Neural cell (in vitro differentiated cells): ENCODE measurements around the gene NPHP4. TPM values are rescaled to one million over a fixed set of nuclear protein-coding genes. Genes with fewer than 3 reads are reported as not detected.

Experiments used
- H2AFZ ChIP-seq: fragments of 200-600, 300-800 bp; sonication (generic), shearing (Covaris generic); 2 replicates; pipeline ENCODE4 v1.6.0; 2014; ENCODE audit warnings: low read depth, mild to moderate bottlenecking, antibody characterized with exemption, low read length, moderate library complexity
- H3F3A ChIP-seq: fragments of 200-600 bp; shearing (Covaris generic); 2 replicates; pipeline ENCODE4 v1.6.1; 2016; ENCODE audit warnings: mild to moderate bottlenecking, moderate library complexity, mixed read lengths, antibody characterized with exemption, low read length; ENCODE audit not compliant: insufficient read depth, poor library complexity, severe bottlenecking
- H3K27ac ChIP-seq: fragments of 200-600, 300-800 bp; sonication (generic), shearing (Covaris generic); 2 replicates; pipeline ENCODE4 v1.5.1; 2014; ENCODE audit warnings: mild to moderate bottlenecking, low read length, moderate library complexity
- H3K27me3 ChIP-seq: fragments of 300-800, 200-600 bp; sonication (generic), shearing (Covaris generic); 2 replicates; pipeline ENCODE4 v1.6.0; 2014; ENCODE audit warnings: mild to moderate bottlenecking, low read depth, low read length, moderate library complexity; ENCODE audit not compliant: insufficient read depth
- H3K36me3 ChIP-seq: fragments of 300-800, 200-600 bp; sonication (generic), shearing (Covaris generic); 2 replicates; pipeline ENCODE4 v1.5.1; 2014; ENCODE audit warnings: mild to moderate bottlenecking, antibody characterized with exemption, low read length, moderate library complexity; ENCODE audit not compliant: insufficient read depth
- H3K4me2 ChIP-seq: fragments of 300-800, 200-600 bp; sonication (generic), shearing (Covaris generic); 2 replicates; pipeline ENCODE4 v1.6.0; 2014; ENCODE audit warnings: mild to moderate bottlenecking, low read length
- H3K4me3 ChIP-seq: fragments of 300-800, 200-600 bp; sonication (generic), shearing (Covaris generic); 2 replicates; pipeline ENCODE4 v1.5.1; 2014; ENCODE audit warnings: mild to moderate bottlenecking, low read length, moderate library complexity
- H3K79me2 ChIP-seq: fragments of 200-600 bp; shearing (Covaris generic); replicated peaks from 2 replicates; pipeline ENCODE4 v1.6.0; 2014; ENCODE audit warnings: mild to moderate bottlenecking, low read length, moderate library complexity; ENCODE audit not compliant: insufficient read depth
- H3K9ac ChIP-seq: fragments of 300-800, 200-600 bp; sonication (generic), shearing (Covaris generic); 2 replicates; pipeline ENCODE4 v1.6.1; 2016; ENCODE audit warnings: mild to moderate bottlenecking, low read length, mixed read lengths
- H3K9me2 ChIP-seq: fragments of 200-600 bp; shearing (Covaris generic); 2 replicates; pipeline ENCODE4 v1.6.1; 2016; ENCODE audit warnings: mild to moderate bottlenecking, low read length, mixed read lengths; ENCODE audit not compliant: insufficient read depth
- H3K9me3 ChIP-seq: fragments of 200-600, 300-800 bp; sonication (generic), shearing (Covaris generic); 2 replicates; pipeline ENCODE4 v1.6.1; 2016; ENCODE audit warnings: mild to moderate bottlenecking, mixed run types, low read length, moderate library complexity, mixed read lengths
- H4K20me1 ChIP-seq: fragments of 200-600 bp; shearing (Covaris generic); 2 replicates; pipeline ENCODE4 v1.6.1; 2016; ENCODE audit warnings: mild to moderate bottlenecking, mixed run types; ENCODE audit not compliant: insufficient read depth
- CTCF ChIP-seq: fragments of 450-650 bp; IDR thresholded peaks from 2 replicates; pipeline ENCODE4 v1.5.1; 2014; ENCODE audit warnings: antibody characterized with exemption, mild to moderate bottlenecking, moderate library complexity; ENCODE audit not compliant: poor library complexity, severe bottlenecking
- EP300 ChIP-seq: fragments of 450-650 bp; conservative IDR thresholded peaks from 2 replicates; pipeline ENCODE4 v1.6.1; 2014; ENCODE audit warnings: antibody characterized with exemption, mild to moderate bottlenecking, moderate library complexity; ENCODE audit not compliant: poor library complexity, severe bottlenecking
- EZH2 ChIP-seq: fragments of 200-600, 300-800 bp; shearing (Covaris generic), sonication (generic); IDR thresholded peaks from 2 replicates; pipeline ENCODE4 v1.6.1; 2014; ENCODE audit warnings: antibody characterized with exemption, low read length, borderline replicate concordance, mild to moderate bottlenecking; ENCODE audit not compliant: insufficient read depth, poor library complexity, severe bottlenecking
- MXI1 ChIP-seq: fragments of 450-650 bp; conservative IDR thresholded peaks from 2 replicates; pipeline ENCODE4 v1.6.1; 2014; ENCODE audit warnings: antibody characterized with exemption, mild to moderate bottlenecking; ENCODE audit not compliant: poor library complexity, severe bottlenecking
- POLR2AphosphoS5 ChIP-seq: IDR thresholded peaks from 2 replicates; pipeline ENCODE4 v1.6.1; 2012
- RAD21 ChIP-seq: fragments of 450-650 bp; conservative IDR thresholded peaks from 2 replicates; pipeline ENCODE4 v1.6.1; 2014; ENCODE audit warnings: antibody characterized with exemption, mild to moderate bottlenecking, moderate library complexity
- REST ChIP-seq: IDR thresholded peaks from 2 replicates; pipeline ENCODE4 v1.6.1; 2012; ENCODE audit warnings: borderline replicate concordance
- SMC3 ChIP-seq: fragments of 450-650 bp; conservative IDR thresholded peaks from 2 replicates; pipeline ENCODE4 v1.6.1; 2014; ENCODE audit warnings: antibody characterized with exemption, mild to moderate bottlenecking, moderate library complexity; ENCODE audit not compliant: poor library complexity
- TAF1 ChIP-seq: IDR thresholded peaks from 2 replicates; pipeline ENCODE4 v1.6.1; 2012; ENCODE audit warnings: low read depth
- polyA plus RNA-seq: library from polyadenylated mRNA; depleted of rRNA; stranded (reverse); fragments of >200 nt; gene quantifications from 2 replicates; pipeline ENCODE4 v1.2.3, GENCODE V29; 2014

Gene NPHP4
- polyA plus RNA-seq, 1 donor from 2014 or later, result 17.1 TPM

GRCh38 chr1:5955479-5955977 is 36.7 kb downstream of the NPHP4 start:
- Histone ChIP-seq H3K9ac (no peak overlapping the region), H3K4me3 (no peak overlapping the region), H3K27ac (no peak overlapping the region), H2AFZ (no peak overlapping the region), H3K27me3 (no peaks in the 10 kb centered on the region), H3K9me2 (no peaks in the 10 kb centered on the region), H3K36me3 (no peaks in the 10 kb centered on the region), H3K79me2 (no peaks in the 10 kb centered on the region), H4K20me1 (no peaks in the 10 kb centered on the region), H3K4me2 (no peak overlapping the region), H3K9me3 (no peaks in the 10 kb centered on the region), H3F3A (no peaks in the 10 kb centered on the region)
- no peak for TF ChIP-seq SMC3
- no peak for TF ChIP-seq TAF1
- TF ChIP-seq CTCF, result no peak
- no peak for TF ChIP-seq RAD21
- TF ChIP-seq EZH2, result no peak
- no peak for TF ChIP-seq POLR2AphosphoS5
- TF ChIP-seq EP300, result no peak
- TF ChIP-seq MXI1, result no peak
- no peak for TF ChIP-seq REST

GRCh38 chr1:5954964-5955363 is 37.3 kb downstream of the NPHP4 start:
- H3K4me3 ChIP-seq, result no peak overlapping the region
- no peaks in the 10 kb centered on the region for H3K27me3 ChIP-seq
- H3K36me3 ChIP-seq, result no peaks in the 10 kb centered on the region
- H3F3A ChIP-seq, result no peaks in the 10 kb centered on the region
- no peak overlapping the region for H3K9ac ChIP-seq
- TF ChIP-seq RAD21, result no peak
- no peaks in the 10 kb centered on the region for H3K9me2 ChIP-seq
- H3K9me3 ChIP-seq, result no peaks in the 10 kb centered on the region
- H3K27ac ChIP-seq, result no peak overlapping the region
- no peak overlapping the region for H2AFZ ChIP-seq
- H4K20me1 ChIP-seq, result no peaks in the 10 kb centered on the region
- no peaks in the 10 kb centered on the region for H3K79me2 ChIP-seq
- no peak overlapping the region for H3K4me2 ChIP-seq

GRCh38 chr1:5953386-5953785 is 38.8 kb downstream of the NPHP4 start:
- TF ChIP-seq REST (no peak), MXI1 (no peak), TAF1 (no peak), CTCF (no peak), EP300 (no peak), RAD21 (no peak), EZH2 (no peak), SMC3 (no peak), POLR2AphosphoS5 (no peak)
- H3K27me3 ChIP-seq, result no peaks in the 10 kb centered on the region
- no peaks in the 10 kb centered on the region for H3K36me3 ChIP-seq

More at GRCh38 chr1:5953386-5953785, 38.8 kb downstream of the NPHP4 start:
- H3K9ac ChIP-seq, result no peak overlapping the region
- H3K4me2 ChIP-seq, result no peak overlapping the region
- no peaks in the 10 kb centered on the region for H3K79me2 ChIP-seq
- H3K9me2 ChIP-seq, result no peaks in the 10 kb centered on the region
- H4K20me1 ChIP-seq, result no peaks in the 10 kb centered on the region
- H2AFZ ChIP-seq, result no peak overlapping the region
- H3K27ac ChIP-seq, result no peak overlapping the region
- H3K4me3 ChIP-seq, result no peak overlapping the region
- no peaks in the 10 kb centered on the region for H3K9me3 ChIP-seq
- H3F3A ChIP-seq, result no peaks in the 10 kb centered on the region
